ENCODE measurements around the gene PDPK1.

DNA sequence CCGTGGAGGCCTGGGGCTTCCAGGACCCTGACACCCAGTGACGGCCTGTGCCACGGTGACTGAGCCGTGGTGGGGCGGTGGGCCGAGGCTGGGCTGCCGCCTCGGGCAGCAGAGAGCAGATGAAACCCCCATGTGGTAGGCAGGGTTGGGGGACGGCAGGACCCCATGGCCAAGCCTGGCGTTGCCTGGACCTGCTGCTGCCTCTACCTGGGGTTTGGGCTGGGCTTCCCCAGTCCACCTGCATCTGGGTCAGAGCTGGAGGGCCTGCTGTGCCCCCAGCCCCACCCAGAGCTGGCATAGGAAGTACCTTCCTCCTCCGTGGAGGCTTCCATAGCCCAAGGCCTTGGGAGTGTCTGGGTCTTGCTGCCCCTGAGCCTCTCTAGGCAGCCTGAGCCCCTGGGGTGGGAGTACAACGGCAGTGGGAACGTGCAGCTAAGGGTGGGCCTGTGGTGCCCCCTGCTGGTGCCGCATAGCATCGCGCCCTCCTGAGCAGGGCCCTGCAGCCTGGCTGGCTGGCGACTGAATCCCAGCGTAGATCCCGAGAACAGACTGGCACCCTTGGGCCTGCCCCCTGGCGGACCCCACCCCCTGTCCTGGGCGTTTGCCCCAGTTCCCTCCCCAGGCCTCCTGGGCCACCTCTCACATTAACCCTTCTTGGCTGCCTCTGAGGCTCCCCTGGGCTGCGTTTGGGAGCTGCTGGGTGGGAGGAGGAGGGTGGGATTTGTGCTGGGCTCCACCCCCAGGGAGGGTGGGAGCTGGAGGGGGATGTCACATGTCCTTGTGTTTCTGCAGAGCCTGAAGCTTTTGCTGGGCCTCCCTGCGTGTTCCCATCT is 36.7 kb upstream of the PDPK1 start:
- TF ChIP-seq, protein P1, sequence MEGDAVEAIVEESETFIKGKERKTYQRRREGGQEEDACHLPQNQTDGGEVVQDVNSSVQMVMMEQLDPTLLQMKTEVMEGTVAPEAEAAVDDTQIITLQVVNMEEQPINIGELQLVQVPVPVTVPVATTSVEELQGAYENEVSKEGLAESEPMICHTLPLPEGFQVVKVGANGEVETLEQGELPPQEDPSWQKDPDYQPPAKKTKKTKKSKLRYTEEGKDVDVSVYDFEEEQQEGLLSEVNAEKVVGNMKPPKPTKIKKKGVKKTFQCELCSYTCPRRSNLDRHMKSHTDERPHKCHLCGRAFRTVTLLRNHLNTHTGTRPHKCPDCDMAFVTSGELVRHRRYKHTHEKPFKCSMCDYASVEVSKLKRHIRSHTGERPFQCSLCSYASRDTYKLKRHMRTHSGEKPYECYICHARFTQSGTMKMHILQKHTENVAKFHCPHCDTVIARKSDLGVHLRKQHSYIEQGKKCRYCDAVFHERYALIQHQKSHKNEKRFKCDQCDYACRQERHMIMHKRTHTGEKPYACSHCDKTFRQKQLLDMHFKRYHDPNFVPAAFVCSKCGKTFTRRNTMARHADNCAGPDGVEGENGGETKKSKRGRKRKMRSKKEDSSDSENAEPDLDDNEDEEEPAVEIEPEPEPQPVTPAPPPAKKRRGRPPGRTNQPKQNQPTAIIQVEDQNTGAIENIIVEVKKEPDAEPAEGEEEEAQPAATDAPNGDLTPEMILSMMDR (IDR thresholded peaks at IDR 0.05) = peak; percentile 99
- TF ChIP-seq EZH2 (IDR thresholded peaks at IDR 0.05) = no peak
- no peak for TF ChIP-seq EZH2phosphoT487 (IDR thresholded peaks at IDR 0.05)
